GM19025 (cell line): ENCODE results near the gene EVI2A.
"Not testable (repeated sequence)": the region's sequence is repeated elsewhere in the genome, so short reads cannot be mapped to it uniquely, and the experiment has no call there.

ENCODE experiments used
- ATAC-seq: cut with Tn5 transposase; IDR thresholded peaks from one replicate; pipeline ENCODE4 v1.9.1; 2021; ENCODE audit warnings: mild to moderate bottlenecking, low read depth, moderate library complexity; ENCODE audit not compliant: unreplicated experiment

EVI2A gene

GRCh38 chr17:31313982-31314781 lies 7.2 kb downstream of the EVI2A start, which contains the start of gene EVI2B:
TSS of gene EVI2B (minus strand) at chr17:31314054. CDS start at chr17:31305609, 8,445 bp downstream.
- no peak for ATAC-seq

- not testable (repeated sequence) for ATAC-seq
Observed at GRCh38 chr17:31312223-31312622, 9.2 kb downstream of the EVI2A start.

GRCh38 chr17:31311526-31311925 lies 9.9 kb downstream of the EVI2A start:
- ATAC-seq: no peak

GRCh38 chr17:31310886-31311285 lies 10.5 kb downstream of the EVI2A start:
- no peak for ATAC-seq

GRCh38 chr17:31310260-31310659 lies 11.2 kb downstream of the EVI2A start:
- ATAC-seq: no peak

- no peak for ATAC-seq
Observed at GRCh38 chr17:31309556-31309955, 11.9 kb downstream of the EVI2A start.

GRCh38 chr17:31308372-31309334 lies 12.8 kb downstream of the EVI2A start:
- no peak for ATAC-seq

GRCh38 chr17:31307640-31308039 lies 13.8 kb downstream of the EVI2A start:
- no peak for ATAC-seq

- ATAC-seq: no peak
Observed at GRCh38 chr17:31299624-31300023, 21.8 kb downstream of the EVI2A start.

GRCh38 chr17:31297090-31297489 lies 24.3 kb downstream of the EVI2A start, which contains the start of gene OMG:
TSS of gene OMG (minus strand) at chr17:31297239. CDS start at chr17:31296331, 908 bp downstream.
- no peak for ATAC-seq

GRCh38 chr17:31296142-31296541 lies 25.3 kb downstream of the EVI2A start:
- no peak for ATAC-seq

- no peak for ATAC-seq
Observed at GRCh38 chr17:31295489-31295871, 25.9 kb downstream of the EVI2A start.

GRCh38 chr17:31294820-31295488 lies 26.5 kb downstream of the EVI2A start:
- no peak for ATAC-seq

GRCh38 chr17:31294231-31294630 lies 27.2 kb downstream of the EVI2A start:
- ATAC-seq: no peak

GRCh38 chr17:31293581-31293980 lies 27.8 kb downstream of the EVI2A start:
- ATAC-seq: no peak

- no peak for ATAC-seq
Observed at GRCh38 chr17:31291820-31292219, 29.6 kb downstream of the EVI2A start.

GRCh38 chr17:31289790-31290189 lies 31.6 kb downstream of the EVI2A start:
- no peak for ATAC-seq

- ATAC-seq: not testable (repeated sequence)
Observed at GRCh38 chr17:31287932-31288331, 33.5 kb downstream of the EVI2A start.

- no peak for ATAC-seq
Observed at GRCh38 chr17:31286587-31286986, 34.8 kb downstream of the EVI2A start.

GRCh38 chr17:31283841-31284240 lies 37.6 kb downstream of the EVI2A start:
- ATAC-seq: no peak

GRCh38 chr17:31281061-31281460 lies 40.4 kb downstream of the EVI2A start:
- no peak for ATAC-seq
